H1 (cell line): ENCODE data around the gene TMEM229B. TPM values are rescaled to one million over a fixed set of nuclear protein-coding genes. Genes with fewer than 3 reads are reported as not detected.

Experiments
- CHD1 ChIP-seq: IDR thresholded peaks from 2 replicates; pipeline ENCODE4 v1.6.1; 2012; ENCODE audit warnings: low read depth, low read length, improper control_type of control experiment
- CREB1 ChIP-seq: IDR thresholded peaks from 2 replicates; pipeline ENCODE4 v1.6.1; 2012; ENCODE audit warnings: inconsistent platforms
- CTBP2 ChIP-seq: IDR thresholded peaks from 2 replicates; pipeline ENCODE4 v1.7.0; 2011; ENCODE audit warnings: borderline replicate concordance, mild to moderate bottlenecking, moderate library complexity, mixed read lengths, low read length; ENCODE audit not compliant: insufficient read depth, insufficient read length
- NANOG ChIP-seq: IDR thresholded peaks from 2 replicates; pipeline ENCODE4 v1.6.1; 2011; ENCODE audit warnings: low read length, low read depth, mild to moderate bottlenecking, inconsistent platforms; ENCODE audit not compliant: insufficient read depth, poor library complexity, severe bottlenecking
- POLR2A ChIP-seq, 2 experiments: IDR thresholded peaks; 1 replicate in 1 of 2; 2 replicates in 1 of 2; pipeline ENCODE4 v1.6.1; 2011; ENCODE audit warnings: low read depth in 2 of 2, low read length in 2 of 2, mild to moderate bottlenecking in 2 of 2; ENCODE audit errors: control extremely low read depth in 1 of 2
- RXRA ChIP-seq: IDR thresholded peaks from 2 replicates; pipeline ENCODE4 v1.6.1; 2011; ENCODE audit warnings: low read depth, mild to moderate bottlenecking, low read length, moderate library complexity; ENCODE audit not compliant: insufficient read depth
- SP1 ChIP-seq: IDR thresholded peaks from 2 replicates; pipeline ENCODE4 v1.6.1; 2011; ENCODE audit warnings: low read depth, low read length
- polyA plus RNA-seq, 7 experiments: library from polyadenylated mRNA; depleted of rRNA in 3 of 7; stranded (reverse) in 5 of 7; unstranded in 2 of 7; fragments of >200 nt in 5 of 7; fragments of 200-250 nt in 2 of 7; gene quantifications; 1 replicate in 5 of 7; 2 replicates in 1 of 7; 4 replicates in 1 of 7; pipeline versions ENCODE4 v1.2.1 to v1.2.3, GENCODE V29; 2011 to 2013; ENCODE audit warnings: missing spikeins in 2 of 7, mixed read lengths in 2 of 7
- total RNA-seq: library from RNA; stranded (reverse); fragmentation: NEBNext Ultra II Directional; extraction: Animal tissue kit (Norgen Biotek cat#: 25700); gene quantifications from 2 replicates; pipeline ENCODE4 v1.2.1, GENCODE V29; 2021
- TF ChIP-seq, protein P1 (sequence below): IDR thresholded peaks from 2 replicates; pipeline ENCODE4 v1.6.1; 2012; ENCODE audit warnings: inconsistent platforms

TMEM229B gene
- total and polyA plus RNA-seq, 2 of the 8 experiments (the other 6 are each of a cell fraction or from before 2014, with no cell fraction given): 0.73 to 0.85 TPM

DNA sequence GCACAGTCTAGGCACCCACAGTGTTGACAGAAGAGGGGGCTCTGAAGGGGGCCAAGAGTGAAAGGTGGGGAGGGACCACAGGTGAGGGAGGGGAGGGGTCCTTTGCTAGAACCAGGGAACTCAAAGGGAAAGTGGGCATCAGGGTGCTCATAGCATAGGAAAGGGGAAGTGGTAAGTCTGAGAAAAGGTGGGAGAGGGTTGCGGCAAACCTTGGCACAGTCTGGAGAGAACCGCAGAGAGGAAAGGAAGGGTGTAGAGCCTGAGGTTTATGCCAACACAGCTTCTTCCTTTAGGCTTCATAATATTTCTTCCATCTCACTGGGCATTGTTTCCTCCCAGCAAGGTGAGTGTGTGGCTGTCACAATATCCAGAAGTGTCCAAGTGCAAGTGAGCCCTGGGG lies 65.1 kb downstream of the TMEM229B start (continued):
- no peak for TF ChIP-seq CTBP2
- TF ChIP-seq NANOG: no peak
- no peak for TF ChIP-seq POLR2A (IDR thresholded peaks at IDR 0.05; ENCODE audit: control extremely low read depth in 1 of 2, low read depth in 2 of 2, low read length in 2 of 2)
- TF ChIP-seq CHD1: no peak
- TF ChIP-seq RXRA: no peak
- no peak for TF ChIP-seq SP1
- TF ChIP-seq CREB1: no peak
- TF ChIP-seq, protein P1, sequence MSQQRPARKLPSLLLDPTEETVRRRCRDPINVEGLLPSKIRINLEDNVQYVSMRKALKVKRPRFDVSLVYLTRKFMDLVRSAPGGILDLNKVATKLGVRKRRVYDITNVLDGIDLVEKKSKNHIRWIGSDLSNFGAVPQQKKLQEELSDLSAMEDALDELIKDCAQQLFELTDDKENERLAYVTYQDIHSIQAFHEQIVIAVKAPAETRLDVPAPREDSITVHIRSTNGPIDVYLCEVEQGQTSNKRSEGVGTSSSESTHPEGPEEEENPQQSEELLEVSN: no peak
